ENCODE measurements around the gene SH2B3. TPM values are rescaled to one million over a fixed set of nuclear protein-coding genes. Genes with fewer than 3 reads are reported as not detected.

SH2B3 gene
- total RNA-seq, 1 donor from 2014 or later, result 18.3 TPM

- DNase-seq (ENCODE audit: low spot score), result no peak
- Mint-ChIP-seq H3K36me3 (ENCODE audit: low read depth) (peaks cover 6% of the 10 kb centered on the region), H3K4me3 (ENCODE audit: unreplicated experiment) (no peak overlapping the region), H3K27me3 (ENCODE audit: low read depth) (no peaks in the 10 kb centered on the region), H3K4me1 (ENCODE audit: low read depth) (peaks cover 50% of the 10 kb centered on the region), H3K9me3 (ENCODE audit: low read depth) (no peaks in the 10 kb centered on the region), H3K27ac (ENCODE audit: unreplicated experiment) (peak overlapping the region; percentile 51)
- no peak for TF ChIP-seq CTCF (IDR thresholded peaks at IDR 0.05)
These were observed 35.6 kb downstream of the SH2B3 start for GRCh38 chr12:111441107-111441928.

DNA sequence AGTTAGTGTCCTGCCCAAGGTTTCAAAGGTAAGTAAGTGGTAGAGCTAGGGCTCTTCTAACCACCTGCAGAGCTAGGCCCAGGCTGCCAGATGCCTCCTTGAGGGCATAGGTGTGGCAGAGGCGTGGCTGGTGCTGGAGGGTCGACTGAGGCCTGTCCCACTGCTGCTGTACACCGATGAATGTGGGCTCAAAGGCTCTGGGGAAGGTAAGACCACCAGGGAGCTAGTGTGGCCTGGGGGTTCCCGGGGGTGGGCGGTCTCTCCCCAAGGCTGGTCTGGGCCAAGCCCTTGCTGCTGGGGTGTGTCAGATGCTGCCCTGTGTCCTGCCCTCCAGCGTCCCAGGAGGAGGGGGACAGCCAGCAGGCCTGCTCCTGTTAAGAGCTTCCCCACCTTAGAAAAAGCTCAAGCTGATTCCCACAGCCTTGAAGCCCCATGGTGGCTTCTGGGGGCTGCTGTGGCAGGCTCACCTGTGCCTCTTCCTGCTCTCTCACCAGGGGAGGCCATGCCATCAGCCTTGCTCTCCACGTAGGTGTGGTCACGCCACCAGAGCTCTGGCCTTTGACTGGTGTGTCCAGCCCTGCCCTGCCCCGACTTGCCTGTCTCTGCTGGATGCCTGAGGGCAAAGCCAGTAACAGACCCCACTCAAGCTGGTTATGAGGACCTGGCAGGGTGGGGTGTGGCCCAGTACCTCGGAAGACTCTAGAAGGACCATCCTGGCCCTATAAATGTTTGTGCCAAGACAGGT, 36.8 kb downstream of the SH2B3 start:
- Mint-ChIP-seq H3K27me3 (ENCODE audit: low read depth) (no peaks in the 10 kb centered on the region), H3K36me3 (ENCODE audit: low read depth) (peaks cover 6% of the 10 kb centered on the region), H3K4me3 (ENCODE audit: unreplicated experiment) (no peak overlapping the region), H3K4me1 (ENCODE audit: low read depth) (peaks cover 48% of the 10 kb centered on the region), H3K27ac (ENCODE audit: unreplicated experiment) (no peak overlapping the region), H3K9me3 (ENCODE audit: low read depth) (no peaks in the 10 kb centered on the region)
- no peak for DNase-seq (ENCODE audit: low spot score)
- TF ChIP-seq CTCF (IDR thresholded peaks at IDR 0.05), result no peak

GRCh38 chr12:111443086-111443485, 37.4 kb downstream of the SH2B3 start:
- H3K4me3 Mint-ChIP-seq (ENCODE audit: unreplicated experiment), result no peak overlapping the region
- peak overlapping the region; percentile 33 for H3K27ac Mint-ChIP-seq (ENCODE audit: unreplicated experiment)
- no peak for DNase-seq (ENCODE audit: low spot score)
- H3K4me1 Mint-ChIP-seq (ENCODE audit: low read depth), result peaks cover 42% of the 10 kb centered on the region
- no peaks in the 10 kb centered on the region for H3K9me3 Mint-ChIP-seq (ENCODE audit: low read depth)
- H3K36me3 Mint-ChIP-seq (ENCODE audit: low read depth), result peaks cover 9% of the 10 kb centered on the region
- no peak for TF ChIP-seq CTCF (IDR thresholded peaks at IDR 0.05)
- H3K27me3 Mint-ChIP-seq (ENCODE audit: low read depth), result no peaks in the 10 kb centered on the region

GRCh38 chr12:111443586-111443985, 37.9 kb downstream of the SH2B3 start:
- peaks cover 37% of the 10 kb centered on the region for H3K4me1 Mint-ChIP-seq (ENCODE audit: low read depth)
- peaks cover 13% of the 10 kb centered on the region for H3K36me3 Mint-ChIP-seq (ENCODE audit: low read depth)
- TF ChIP-seq CTCF (IDR thresholded peaks at IDR 0.05), result no peak
- no peak overlapping the region for H3K4me3 Mint-ChIP-seq (ENCODE audit: unreplicated experiment)
- H3K27ac Mint-ChIP-seq (ENCODE audit: unreplicated experiment), result peak overlapping the region; percentile 13
- H3K27me3 Mint-ChIP-seq (ENCODE audit: low read depth), result no peaks in the 10 kb centered on the region
- no peaks in the 10 kb centered on the region for H3K9me3 Mint-ChIP-seq (ENCODE audit: low read depth)
- no peak for DNase-seq (ENCODE audit: low spot score)

DNA sequence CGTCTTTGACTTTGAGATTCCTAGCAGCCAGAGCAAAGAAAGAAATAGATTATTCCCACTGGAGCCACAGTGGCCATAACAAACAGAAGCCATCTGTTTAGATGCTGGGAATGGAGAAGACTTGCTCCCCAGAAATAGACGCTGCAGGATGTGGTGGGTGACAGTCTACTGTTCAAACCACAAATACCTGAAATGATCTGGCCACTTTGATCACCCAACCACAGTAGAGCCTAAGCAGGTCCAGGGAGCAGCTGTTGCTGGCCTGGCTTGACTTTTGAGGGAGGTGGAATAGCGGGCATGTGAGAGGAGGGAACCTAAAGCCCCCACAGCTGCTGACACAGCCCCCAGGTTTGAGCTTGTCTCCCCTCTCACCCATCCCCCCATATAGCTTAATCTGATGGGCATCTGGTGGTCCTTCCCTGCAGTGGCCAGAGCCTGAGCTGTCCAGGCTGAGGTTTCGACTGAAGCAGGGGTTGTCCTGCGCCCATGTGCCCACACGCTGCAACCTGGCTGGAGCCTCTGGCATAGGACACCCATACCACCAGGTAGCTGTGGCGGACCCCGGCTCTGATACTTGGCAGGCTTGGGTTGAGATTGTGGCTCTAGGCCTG, 38.7 kb downstream of the SH2B3 start:
- Mint-ChIP-seq H3K4me1 (ENCODE audit: low read depth) (peaks cover 33% of the 10 kb centered on the region), H3K9me3 (ENCODE audit: low read depth) (no peaks in the 10 kb centered on the region), H3K27ac (ENCODE audit: unreplicated experiment) (peak overlapping the region; percentile 45), H3K4me3 (ENCODE audit: unreplicated experiment) (no peak overlapping the region), H3K36me3 (ENCODE audit: low read depth) (peaks cover 13% of the 10 kb centered on the region), H3K27me3 (ENCODE audit: low read depth) (no peaks in the 10 kb centered on the region)
- no peak for DNase-seq (ENCODE audit: low spot score)
- no peak for TF ChIP-seq CTCF (IDR thresholded peaks at IDR 0.05)
